HEK293 (cell line): Measurements from ENCODE around the gene UBE2J2.
A peak's percentile ranks its signal among the peaks of the same experiment; 100 is the strongest.

Source experiments
- CTCF ChIA-PET: fragments of 350-600 bp; formaldehyde crosslinking; extraction: SDS; loops from one replicate; lab custom pipeline; 2021; ENCODE audit warnings: antibody characterized with exemption; lab: Yijun Ruan, JAX
- POLR2A ChIA-PET: fragments of 300-600 bp; formaldehyde crosslinking; extraction: SDS; loops from one replicate; lab custom pipeline; 2020; ENCODE audit warnings: antibody characterized with exemption, inconsistent platforms; lab: Yijun Ruan, JAX
- H3K27ac ChIP-seq: fragments of 200-500 bp; sonication (Bioruptor generic); 2 replicates; pipeline ENCODE4 v1.5.1; 2014; ENCODE audit warnings: low read depth, low read length, control low read depth, inconsistent platforms; ENCODE audit errors: extremely low read depth
- H3K36me3 ChIP-seq, 2 experiments: fragments of 200-500 bp in 1 of 2; sonication (Bioruptor generic) in 1 of 2; 1 replicate in 1 of 2; 2 replicates in 1 of 2; pipeline ENCODE4 v1.5.1; 2014 to 2017; ENCODE audit warnings: inconsistent platforms in 2 of 2, low read length in 2 of 2; ENCODE audit not compliant: control insufficient read depth in 2 of 2, insufficient read depth in 1 of 2
- H3K4me1 ChIP-seq: fragments of 200-500 bp; sonication (Bioruptor generic); 2 replicates; pipeline ENCODE4 v1.5.1; 2014; ENCODE audit warnings: mild to moderate bottlenecking, low read length, inconsistent platforms; ENCODE audit not compliant: control insufficient read depth, insufficient read depth
- H3K4me3 ChIP-seq: 2 replicates; pipeline ENCODE4 v1.5.1; 2011; ENCODE audit warnings: low read depth, mild to moderate bottlenecking, control low read depth, low read length, moderate library complexity
- H3K9me3 ChIP-seq: fragments of 200-500 bp; sonication (Bioruptor generic); 2 replicates; pipeline ENCODE4 v1.5.1; 2014; ENCODE audit warnings: low read depth, low read length, inconsistent platforms; ENCODE audit not compliant: control insufficient read depth, insufficient read depth
- EGR2 ChIP-seq: fragments of 450-650 bp; formaldehyde crosslinking; IDR thresholded peaks from 2 replicates; pipeline ENCODE4 v1.5.1; 2016; ENCODE audit warnings: low read depth, missing biosample characterization, missing genetic modification characterization
- GLIS2 ChIP-seq: fragments of 450-650 bp; formaldehyde crosslinking; IDR thresholded peaks from 2 replicates; pipeline ENCODE4 v1.5.1; 2016; ENCODE audit warnings: missing biosample characterization, missing genetic modification characterization
- HOXC10 ChIP-seq: sonication (generic); formaldehyde crosslinking; IDR thresholded peaks from 2 replicates; pipeline ENCODE4 v1.8.1; 2023; ENCODE audit warnings: mild to moderate bottlenecking, missing genetic modification reagents
- MYNN ChIP-seq: fragments of 450-650 bp; formaldehyde crosslinking; IDR thresholded peaks from 2 replicates; pipeline ENCODE4 v1.5.1; 2016; ENCODE audit warnings: missing biosample characterization, missing genetic modification characterization, borderline replicate concordance
- OVOL3 ChIP-seq: fragments of 450-650 bp; formaldehyde crosslinking; IDR thresholded peaks from 2 replicates; pipeline ENCODE4 v1.5.1; 2016; ENCODE audit warnings: missing biosample characterization, missing genetic modification characterization
- SALL2 ChIP-seq: fragments of 450-650 bp; formaldehyde crosslinking; IDR thresholded peaks from 2 replicates; pipeline ENCODE4 v1.5.0; 2017; ENCODE audit warnings: missing biosample characterization, mild to moderate bottlenecking, missing genetic modification characterization, borderline replicate concordance
- SCRT2 ChIP-seq: fragments of 450-650 bp; formaldehyde crosslinking; IDR thresholded peaks from 2 replicates; pipeline ENCODE4 v1.5.1; 2016; ENCODE audit warnings: missing biosample characterization, missing genetic modification characterization
- TSHZ1 ChIP-seq: fragments of 450-650 bp; formaldehyde crosslinking; IDR thresholded peaks from 2 replicates; pipeline ENCODE4 v1.5.1; 2016; ENCODE audit warnings: missing biosample characterization, missing genetic modification characterization, borderline replicate concordance
- ZBTB10 ChIP-seq: fragments of 450-650 bp; formaldehyde crosslinking; IDR thresholded peaks from 2 replicates; pipeline ENCODE4 v1.5.1; 2016; ENCODE audit warnings: missing biosample characterization, missing genetic modification characterization
- ZBTB26 ChIP-seq: fragments of 450-650 bp; formaldehyde crosslinking; optimal IDR thresholded peaks from 2 replicates; pipeline ENCODE3; 2016; ENCODE audit warnings: missing biosample characterization, mild to moderate bottlenecking, missing genetic modification characterization
- ZBTB44 ChIP-seq: fragments of 450-650 bp; IDR thresholded peaks from 2 replicates; pipeline ENCODE4 v1.5.1; 2018; ENCODE audit warnings: missing biosample characterization, mild to moderate bottlenecking, missing genetic modification characterization
- ZNF132 ChIP-seq: fragments of 450-650 bp; formaldehyde crosslinking; IDR thresholded peaks from 2 replicates; pipeline ENCODE4 v1.5.1; 2017; ENCODE audit warnings: missing biosample characterization, missing genetic modification characterization, borderline replicate concordance
- ZNF2 ChIP-seq: fragments of 450-650 bp; formaldehyde crosslinking; IDR thresholded peaks from 2 replicates; pipeline ENCODE4 v1.5.1; 2016; ENCODE audit warnings: missing biosample characterization, missing genetic modification characterization
- ZNF311 ChIP-seq: fragments of 450-650 bp; formaldehyde crosslinking; IDR thresholded peaks from 2 replicates; pipeline ENCODE4 v1.5.1; 2017; ENCODE audit warnings: missing biosample characterization, missing genetic modification characterization, borderline replicate concordance
- ZNF335 ChIP-seq: fragments of 450-650 bp; formaldehyde crosslinking; conservative IDR thresholded peaks from 2 replicates; pipeline ENCODE4 v1.5.1; 2016; ENCODE audit warnings: missing biosample characterization, missing genetic modification characterization
- ZNF366 ChIP-seq: fragments of 450-650 bp; formaldehyde crosslinking; conservative IDR thresholded peaks from 2 replicates; pipeline ENCODE4 v1.5.1; 2016; ENCODE audit warnings: missing biosample characterization, missing genetic modification characterization
- ZNF548 ChIP-seq: fragments of 450-650 bp; formaldehyde crosslinking; IDR thresholded peaks from 2 replicates; pipeline ENCODE4 v1.5.1; 2016; ENCODE audit warnings: missing biosample characterization, missing genetic modification characterization
- ZNF555 ChIP-seq: fragments of 450-650 bp; formaldehyde crosslinking; conservative IDR thresholded peaks from 2 replicates; pipeline ENCODE4 v1.5.1; 2017; ENCODE audit warnings: missing biosample characterization, mild to moderate bottlenecking, missing genetic modification characterization, inconsistent platforms
- ZNF558 ChIP-seq: fragments of 450-650 bp; formaldehyde crosslinking; IDR thresholded peaks from 2 replicates; pipeline ENCODE4 v1.5.1; 2016; ENCODE audit warnings: missing biosample characterization, missing genetic modification characterization
- ZNF626 ChIP-seq: fragments of 450-650 bp; sonication (Bioruptor Pico); formaldehyde crosslinking; IDR thresholded peaks from 2 replicates; pipeline ENCODE4 v1.5.1; 2018; ENCODE audit warnings: missing biosample characterization, missing genetic modification characterization, inconsistent platforms
- ZNF664 ChIP-seq: fragments of 450-650 bp; formaldehyde crosslinking; IDR thresholded peaks from 2 replicates; pipeline ENCODE4 v1.5.1; 2016; ENCODE audit warnings: missing biosample characterization, missing genetic modification characterization
- ZNF843 ChIP-seq: fragments of 450-650 bp; formaldehyde crosslinking; IDR thresholded peaks from 2 replicates; pipeline ENCODE4 v1.5.1; 2016; ENCODE audit warnings: missing biosample characterization, missing genetic modification characterization
- ZSCAN16 ChIP-seq: fragments of 450-650 bp; formaldehyde crosslinking; IDR thresholded peaks from 2 replicates; pipeline ENCODE4 v1.5.1; 2016; ENCODE audit warnings: missing biosample characterization, missing genetic modification characterization
- ZSCAN23 ChIP-seq: fragments of 450-650 bp; formaldehyde crosslinking; IDR thresholded peaks from 2 replicates; pipeline ENCODE4 v1.5.1; 2016; ENCODE audit warnings: missing biosample characterization, missing genetic modification characterization
- ZXDB ChIP-seq: fragments of 450-650 bp; formaldehyde crosslinking; IDR thresholded peaks from 2 replicates; pipeline ENCODE4 v1.5.1; 2016; ENCODE audit warnings: missing biosample characterization, missing genetic modification characterization

UBE2J2 gene

GRCh38 chr1:1318131-1318652, 44.5 kb upstream of the UBE2J2 start (continued):
- TF ChIP-seq MYNN (tag by site-specific recombination) (no peak), ZNF335 (peak; percentile 67), ZNF555 (tag by site-specific recombination) (no peak), ZBTB44 (tag by site-specific recombination) (0 out of 2 replicates have a peak, but pooled peaks have one; percentile 47), ZBTB26 (tag by site-specific recombination) (peak; percentile 3), ZBTB10 (tag by site-specific recombination) (no peak), GLIS2 (peak; percentile 62; the same call in 1 of the 2 replicates), TSHZ1 (no peak), ZSCAN16 (tag by site-specific recombination) (peak; percentile 98), ZNF843 (tag by site-specific recombination) (no peak), EGR2 (tag by site-specific recombination) (peak; percentile 39; the same call in 1 of the 2 replicates), ZSCAN23 (tag by site-specific recombination) (no peak)

GRCh38 chr1:1317420-1317819, 43.8 kb upstream of the UBE2J2 start:
- H3K4me3 ChIP-seq: no peak overlapping the region
- H3K36me3 ChIP-seq: peaks cover 20 to 81% of the 10 kb centered on the region in 2 experiments
- TF ChIP-seq GLIS2 (no peak), HOXC10 (CRISPR knock-in tag) (no peak), ZNF132 (tag by site-specific recombination) (no peak), SCRT2 (tag by site-specific recombination) (peak; percentile 56; the same call in 1 of the 2 replicates), ZNF664 (tag by site-specific recombination) (no peak), ZNF558 (tag by site-specific recombination) (peak; percentile 97), ZNF2 (tag by site-specific recombination) (no peak), ZNF626 (tag by site-specific recombination) (no peak), SALL2 (tag by site-specific recombination) (no peak), OVOL3 (no peak), ZNF548 (tag by site-specific recombination) (no peak), ZXDB (no peak), ZNF311 (tag by site-specific recombination) (no peak), ZNF366 (tag by site-specific recombination) (no peak)
- ChIA-PET POLR2A (interaction anchor here (1.3 to 1.7 kb wide), 3 partner anchors 8 to 12 kb away, joined by 3 to 7 read pairs (median 4); no protein-coding TSS in a partner anchor), CTCF (no interaction called here)
- H3K9me3 ChIP-seq: no peaks in the 10 kb centered on the region
- H3K27ac ChIP-seq: peak overlapping the region; percentile 27
- H3K4me1 ChIP-seq: peaks cover 17% of the 10 kb centered on the region
